HPDE6-E6E7 (cell line): Measurements from ENCODE around the gene ZNF469.

Experiments
- DNase-seq: peaks from one replicate; pipeline ENCODE4 v3.0.0; 2011; ENCODE audit warnings: missing footprints; ENCODE audit errors: extremely low spot score

The ZNF469 gene

DNA sequence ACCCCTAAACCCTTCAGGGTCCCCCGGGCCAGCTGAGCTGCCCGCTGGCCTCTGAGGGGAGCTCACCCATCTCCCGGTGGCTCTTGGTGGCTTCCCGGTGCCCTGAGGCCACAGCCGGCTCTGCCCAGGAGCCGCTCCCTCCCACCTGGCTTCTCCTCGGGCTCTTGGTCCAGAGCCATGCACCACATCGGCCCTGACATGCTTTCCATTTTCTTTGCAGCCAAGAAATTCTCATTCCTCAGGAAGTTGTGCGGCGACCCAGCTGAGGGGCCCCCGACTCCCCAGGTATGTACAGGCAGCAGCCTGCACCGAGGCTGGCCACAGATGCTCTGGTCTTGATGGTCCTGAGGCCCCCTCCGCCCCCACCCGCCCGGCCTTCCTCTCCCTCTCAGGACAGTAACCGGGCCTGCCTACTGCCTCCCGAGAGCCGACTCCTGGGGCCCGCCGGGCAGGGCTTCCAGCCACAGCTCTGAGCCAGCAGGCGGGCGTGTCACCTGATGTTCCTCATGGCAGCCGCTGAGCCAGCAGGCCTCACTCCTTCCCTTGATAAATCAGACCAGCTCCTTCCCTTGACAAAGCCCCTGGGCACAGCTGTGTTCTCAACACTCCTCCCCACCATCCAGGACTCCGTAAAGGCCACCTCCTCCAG lies 42.0 kb downstream of the ZNF469 start:
- peak; percentile 37 for DNase-seq

GRCh38 chr16:88426018-88426417 lies 43.3 kb downstream of the ZNF469 start:
- DNase-seq, result no peak

DNA sequence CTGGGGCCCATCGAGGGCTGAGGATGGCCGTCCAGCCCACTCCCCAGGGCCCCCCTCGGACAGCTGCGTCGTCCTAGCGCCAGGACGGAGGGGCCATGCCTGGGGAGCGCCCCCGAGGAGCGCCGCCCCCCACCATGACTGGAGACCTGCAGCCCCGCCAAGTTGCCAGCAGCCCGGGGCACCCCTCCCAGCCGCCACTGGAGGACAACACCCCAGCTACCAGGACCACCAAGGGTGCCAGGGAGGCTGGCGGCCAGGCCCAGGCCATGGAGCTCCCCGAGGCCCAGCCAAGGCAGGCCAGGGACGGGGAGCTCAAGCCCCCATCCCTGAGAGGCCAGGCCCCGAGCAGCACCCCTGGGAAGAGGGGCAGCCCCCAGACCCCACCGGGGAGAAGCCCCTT lies 44.6 kb downstream of the ZNF469 start:
- DNase-seq, result no peak

GRCh38 chr16:88428156-88428555 lies 45.4 kb downstream of the ZNF469 start:
- no peak for DNase-seq

- DNase-seq, result no peak
Observed at GRCh38 chr16:88428616-88429386, 46.0 kb downstream of the ZNF469 start.

DNA sequence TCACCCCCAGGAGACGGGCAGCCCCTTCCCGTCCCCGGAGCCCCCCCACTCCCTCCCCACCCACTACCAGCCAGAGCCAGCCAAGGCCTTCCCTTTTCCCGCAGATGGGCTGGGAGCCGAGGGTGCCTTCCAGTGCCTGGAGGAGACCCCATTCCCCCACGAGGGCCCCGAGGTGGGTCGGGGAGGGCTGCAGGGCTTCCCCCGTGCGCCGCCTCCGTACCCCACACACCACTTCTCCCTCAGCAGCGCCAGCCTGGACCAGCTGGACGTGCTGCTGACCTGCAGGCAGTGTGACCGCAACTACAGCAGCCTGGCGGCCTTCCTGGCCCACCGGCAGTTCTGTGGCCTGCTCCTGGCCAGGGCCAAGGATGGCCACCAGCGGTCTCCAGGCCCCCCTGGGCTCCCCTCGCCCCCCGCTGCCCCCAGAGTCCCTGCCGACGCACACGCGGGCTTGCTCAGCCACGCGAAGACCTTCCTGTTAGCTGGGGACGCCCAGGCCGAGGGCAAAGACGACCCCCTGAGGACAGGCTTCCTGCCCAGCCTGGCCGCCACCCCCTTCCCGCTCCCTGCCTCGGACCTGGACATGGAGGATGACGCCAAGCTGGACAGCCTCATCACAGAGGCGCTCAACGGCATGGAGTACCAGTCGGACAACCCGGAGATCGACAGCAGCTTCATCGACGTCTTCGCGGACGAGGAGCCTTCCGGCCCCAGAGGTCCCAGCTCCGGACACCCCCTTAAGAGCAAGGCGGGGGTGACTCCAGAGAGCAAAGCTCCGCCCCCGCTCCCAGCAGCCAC lies 46.8 kb downstream of the ZNF469 start:
- DNase-seq, result no peak

DNA sequence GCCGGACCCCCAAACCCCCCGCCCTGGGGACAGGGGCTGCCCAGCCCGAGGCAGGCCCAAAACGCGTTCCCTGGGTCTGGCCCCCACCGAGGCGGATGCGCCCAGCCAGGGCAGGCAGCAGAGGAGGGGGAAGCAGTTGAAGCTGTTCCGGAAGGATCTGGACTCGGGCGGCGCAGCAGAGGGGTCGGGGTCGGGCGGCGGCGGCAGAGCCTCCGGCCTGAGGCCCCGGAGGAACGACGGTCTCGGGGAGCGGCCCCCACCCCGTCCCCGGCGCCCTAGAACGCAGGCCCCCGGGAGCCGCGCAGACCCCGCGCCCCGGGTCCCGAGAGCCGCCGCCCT lies 47.4 kb downstream of the ZNF469 start:
- DNase-seq, result no peak

- DNase-seq, result no peak
Observed at GRCh38 chr16:88430524-88431446, 48.0 kb downstream of the ZNF469 start.

GRCh38 chr16:88431651-88432050 lies 48.9 kb downstream of the ZNF469 start:
- no peak for DNase-seq

- DNase-seq, result no peak
Observed at GRCh38 chr16:88432174-88432573, 49.4 kb downstream of the ZNF469 start.
